ENCODE measurements around the gene GNB1L. TPM values are rescaled to one million over a fixed set of nuclear protein-coding genes. Genes with fewer than 3 reads are reported as not detected.

The GNB1L gene
- total and polyA plus RNA-seq, 9 of the 15 experiments (the other 6 are each of a cell fraction or from before 2014, with no cell fraction given), result 0.56 to 50.5 (median 10.2) TPM

- TF ChIP-seq RBBP5 (IDR thresholded peaks at IDR 0.05; ENCODE audit: borderline replicate concordance, insufficient read depth, low read length, poor library complexity, severe bottlenecking) (peak; percentile 41), ZNF639 (CRISPR knock-in tag; conservative IDR thresholded peaks at IDR 0.05 in 1 of 2, IDR thresholded peaks at IDR 0.05 in 1 of 2) (0 out of 4 replicates have a peak, but pooled peaks of 1 of the 2 experiments have one; percentile 35), ETS1 (conservative IDR thresholded peaks at IDR 0.05; ENCODE audit: control insufficient read depth, low read depth, low read length) (0 out of 2 replicates have a peak, but pooled peaks have one; percentile 36), RNF219 (CRISPR knock-in tag; IDR thresholded peaks at IDR 0.05) (no peak), RAD21 (CRISPR knock-in tag; conservative IDR thresholded peaks at IDR 0.05 in 1 of 2, IDR thresholded peaks at IDR 0.05 in 1 of 2) (peak in 1 of 2 experiments; percentile 42; a peak in 2 of 4 replicates), TAF15 (IDR thresholded peaks at IDR 0.05; ENCODE audit: low read depth, low read length) (0 out of 2 replicates have a peak, but pooled peaks have one; percentile 68), MYNN (IDR thresholded peaks at IDR 0.05) (no peak; the same call in 1 of the 2 replicates), MYNN (CRISPR knock-in tag; IDR thresholded peaks at IDR 0.05) (0 out of 2 replicates have a peak, but pooled peaks have one; percentile 15), POLR2G (IDR thresholded peaks at IDR 0.05; ENCODE audit: low read depth, low read length) (peak; percentile 68), HNRNPUL1 (IDR thresholded peaks at IDR 0.05; ENCODE audit: low read length) (no peak), PCBP1 (IDR thresholded peaks at IDR 0.05; ENCODE audit: low read depth, low read length, poor library complexity, severe bottlenecking) (peak; percentile 31), MLX (CRISPR knock-in tag; conservative IDR thresholded peaks at IDR 0.05) (0 out of 4 replicates have a peak, but pooled peaks of 1 of the 2 experiments have one; percentile 54), HMGN3 (IDR thresholded peaks at IDR 0.05; ENCODE audit: borderline replicate concordance, extremely low read depth, insufficient read length, low read depth, low read length) (peak; percentile 51)
Measured at GRCh38 chr22:19876314-19876940, 21.8 kb upstream of the GNB1L start (continued).
